Measurements from ENCODE around the gene TENM4. TPM values are rescaled to one million over a fixed set of nuclear protein-coding genes. Genes with fewer than 3 reads are reported as not detected.
A peak's percentile ranks its signal among the peaks of the same experiment; 100 is the strongest.

TENM4 gene
- total RNA-seq, 2 donors from 2014 or later: 2.6 to 6.8 TPM

DNA sequence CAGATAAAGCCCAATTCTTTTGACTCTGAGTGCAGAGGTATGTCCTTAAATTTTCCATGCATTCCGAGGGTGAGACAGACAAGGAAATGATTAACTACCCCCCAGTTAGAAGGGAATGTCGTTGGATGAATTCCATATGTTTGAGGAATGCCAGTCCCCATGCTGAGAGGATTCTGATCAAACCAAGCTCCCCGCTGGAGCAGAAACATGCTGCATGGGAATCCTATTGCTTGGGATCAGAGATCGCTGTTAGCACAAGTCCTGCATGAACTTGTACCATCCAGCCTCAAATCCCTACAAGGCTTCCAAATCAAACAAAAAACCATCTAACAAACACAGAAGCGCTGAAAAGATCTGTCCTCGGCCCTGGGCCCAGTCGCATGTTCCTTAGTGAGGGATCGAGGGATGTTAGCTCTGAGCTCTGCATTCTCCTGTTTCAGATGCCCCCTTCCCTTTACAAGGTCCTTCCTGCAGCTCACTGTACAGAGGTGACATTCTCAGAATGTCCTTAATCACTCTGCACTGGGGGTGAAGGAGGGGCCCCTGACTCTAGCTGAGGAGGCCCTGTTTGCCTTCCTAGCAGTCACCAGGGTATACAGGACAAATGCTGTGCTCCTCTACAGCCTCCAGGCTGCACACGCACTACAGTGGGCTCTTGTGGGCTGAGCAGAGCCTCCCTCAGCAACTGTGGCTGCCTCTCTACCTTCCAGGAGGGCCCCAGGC lies 353.4 kb downstream of the TENM4 start:
- TF ChIP-seq POLR2AphosphoS5 (IDR thresholded peaks at IDR 0.05): no peak
- no peak for TF ChIP-seq CTCF (IDR thresholded peaks at IDR 0.05)
- TF ChIP-seq POLR2A (IDR thresholded peaks at IDR 0.05): no peak
- no peaks in the 10 kb centered on the region for H3K9me3 ChIP-seq

GRCh38 chr11:79086056-79086455 lies 354.8 kb downstream of the TENM4 start:
- Histone ChIP-seq H3K4me1 (replicated peaks) (no peaks in the 10 kb centered on the region), H3K27ac (no peak overlapping the region), H3K4me3 (no peak overlapping the region), H3K36me3 (no peaks in the 10 kb centered on the region), H3K9me3 (no peaks in the 10 kb centered on the region), H3K27me3 (replicated peaks; ENCODE audit: insufficient read depth) (no peaks in the 10 kb centered on the region)
- TF ChIP-seq CTCF (IDR thresholded peaks at IDR 0.05): no peak
- no peak for TF ChIP-seq POLR2AphosphoS5 (IDR thresholded peaks at IDR 0.05)
- no peak for TF ChIP-seq POLR2A (IDR thresholded peaks at IDR 0.05)
- WGBS: 82% methylated on average over 2 of the region's 2 CpGs
- intact Hi-C loops (cut with DNase I): no loop called here
- DNase-seq (ENCODE audit: low spot score): no peak

More for the DNA sequence above, 353.4 kb downstream of the TENM4 start:
- Histone ChIP-seq H3K27ac (no peak overlapping the region), H3K4me1 (replicated peaks) (no peaks in the 10 kb centered on the region), H3K36me3 (no peaks in the 10 kb centered on the region), H3K27me3 (replicated peaks; ENCODE audit: insufficient read depth) (no peaks in the 10 kb centered on the region), H3K4me3 (no peak overlapping the region)
- 40% methylated on average over 9 of the region's 9 CpGs for WGBS
- intact Hi-C loops (cut with DNase I): no loop called here
- DNase-seq (ENCODE audit: low spot score): peak; percentile 8

DNA sequence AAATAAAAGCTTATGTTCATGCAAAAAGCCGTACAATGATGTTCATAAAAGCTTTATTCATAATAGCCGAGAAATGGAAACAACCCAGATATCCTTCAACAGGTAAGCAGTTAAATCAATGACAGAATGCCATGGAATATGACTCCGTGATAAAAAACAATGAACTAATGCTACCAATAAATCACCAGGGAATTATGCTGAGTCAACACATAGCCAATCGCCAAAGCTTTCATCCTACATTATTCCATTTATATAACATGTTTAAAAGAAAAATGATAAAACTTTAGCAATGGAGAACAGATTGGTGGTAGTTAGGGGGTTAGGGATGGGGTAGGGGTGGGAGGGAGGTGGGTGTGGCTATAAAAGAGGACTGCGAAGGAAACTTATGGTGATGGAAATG lies 356.4 kb downstream of the TENM4 start:
- TF ChIP-seq POLR2A (IDR thresholded peaks at IDR 0.05) (no peak), CTCF (IDR thresholded peaks at IDR 0.05) (no peak), POLR2AphosphoS5 (IDR thresholded peaks at IDR 0.05) (no peak)
- no peaks in the 10 kb centered on the region for H3K9me3 ChIP-seq
- no peaks in the 10 kb centered on the region for H3K4me1 ChIP-seq (replicated peaks)
- WGBS: 77% methylated on average over 5 of the region's 5 CpGs
- DNase-seq (ENCODE audit: low spot score): no peak
- no peaks in the 10 kb centered on the region for H3K36me3 ChIP-seq
- no peak overlapping the region for H3K27ac ChIP-seq
- no peak overlapping the region for H3K4me3 ChIP-seq
- intact Hi-C loops (cut with DNase I): no loop called here
- no peaks in the 10 kb centered on the region for H3K27me3 ChIP-seq (replicated peaks; ENCODE audit: insufficient read depth)

DNA sequence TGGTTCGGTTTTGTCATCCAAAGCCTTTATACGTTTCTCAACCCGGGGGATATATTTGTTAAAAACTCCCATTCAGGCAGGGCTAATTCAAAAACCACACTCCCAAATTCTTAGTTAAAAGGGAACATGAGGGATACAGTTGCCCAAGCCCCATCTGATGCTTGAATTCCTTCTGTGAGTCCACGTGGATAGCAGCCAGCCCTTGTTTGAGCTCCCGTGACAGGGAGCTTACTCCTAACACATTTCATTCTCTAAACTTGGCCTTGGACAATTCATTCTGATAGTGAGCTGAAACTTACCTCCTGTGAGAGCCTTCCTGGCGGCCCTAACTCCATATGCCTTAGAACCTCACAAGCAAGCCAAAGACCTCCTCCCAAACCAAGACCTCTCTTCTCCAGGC lies 357.5 kb downstream of the TENM4 start:
- no peak overlapping the region for H3K4me3 ChIP-seq
- TF ChIP-seq CTCF (IDR thresholded peaks at IDR 0.05) (no peak), POLR2AphosphoS5 (IDR thresholded peaks at IDR 0.05) (no peak), POLR2A (IDR thresholded peaks at IDR 0.05) (no peak)
- no peaks in the 10 kb centered on the region for H3K9me3 ChIP-seq
- H3K27ac ChIP-seq: no peak overlapping the region
- no peaks in the 10 kb centered on the region for H3K36me3 ChIP-seq
- WGBS: 85% methylated on average over 6 of the region's 6 CpGs
- no peaks in the 10 kb centered on the region for H3K27me3 ChIP-seq (replicated peaks; ENCODE audit: insufficient read depth)
- no peaks in the 10 kb centered on the region for H3K4me1 ChIP-seq (replicated peaks)
- DNase-seq (ENCODE audit: low spot score): no peak
- intact Hi-C loops (cut with DNase I): no loop called here

- intact Hi-C loops (cut with DNase I): no loop called here
These were observed 357.9 kb downstream of the TENM4 start for GRCh38 chr11:79082907-79083306.

More at GRCh38 chr11:79082907-79083306, 357.9 kb downstream of the TENM4 start:
- Histone ChIP-seq H3K9me3 (no peaks in the 10 kb centered on the region), H3K27ac (no peak overlapping the region), H3K4me1 (replicated peaks) (no peaks in the 10 kb centered on the region), H3K4me3 (no peak overlapping the region), H3K27me3 (replicated peaks; ENCODE audit: insufficient read depth) (no peaks in the 10 kb centered on the region), H3K36me3 (no peaks in the 10 kb centered on the region)
- WGBS: 87% methylated on average over 7 of the region's 7 CpGs
- TF ChIP-seq POLR2A (IDR thresholded peaks at IDR 0.05) (no peak), POLR2AphosphoS5 (IDR thresholded peaks at IDR 0.05) (no peak), CTCF (IDR thresholded peaks at IDR 0.05) (no peak)
- no peak for DNase-seq (ENCODE audit: low spot score)
